ENCODE data around the gene AGBL4. TPM values are rescaled to one million over a fixed set of nuclear protein-coding genes. Genes with fewer than 3 reads are reported as not detected.

The AGBL4 gene
- total RNA-seq, 4 donors from 2014 or later = 0.44 to 1.5 (median 1.2) TPM; not detected in 1

DNA sequence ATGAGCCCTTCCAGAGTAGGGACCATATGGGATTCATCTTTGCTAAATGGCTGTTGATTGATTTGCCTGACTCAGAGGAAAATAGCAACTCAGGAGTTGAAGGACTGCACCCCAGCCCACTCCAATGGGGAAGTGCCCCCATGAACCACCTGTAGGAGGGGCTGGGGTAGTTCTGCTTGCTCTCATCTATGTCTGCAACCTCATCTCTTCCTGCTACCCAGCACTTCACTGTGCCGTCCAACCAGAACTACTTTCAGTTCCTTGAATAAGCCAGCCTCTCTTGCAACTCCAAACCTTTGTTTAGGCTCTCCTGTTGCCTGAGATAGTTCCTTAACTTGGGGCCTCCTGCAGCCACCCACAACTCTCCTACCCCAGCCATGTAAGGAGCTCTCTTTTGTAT lies 1273.6 kb downstream of the AGBL4 start:
- DNase-seq (ENCODE audit: low spot score in 2 of 2) = no peak
- H3K27ac ChIP-seq = no peak overlapping the region
- TF ChIP-seq EP300 (IDR thresholded peaks at IDR 0.05) (no peak), CTCF (IDR thresholded peaks at IDR 0.05) (no peak), POLR2A (IDR thresholded peaks at IDR 0.05) (no peak)
- H3K4me3 ChIP-seq = no peak overlapping the region
- H3K4me1 ChIP-seq = no peaks in the 10 kb centered on the region
- H3K36me3 ChIP-seq = peaks cover 0 to 40% (median 0%) of the 10 kb centered on the region in 3 donors
- H3K9me3 ChIP-seq = no peaks in the 10 kb centered on the region
- H3K27me3 ChIP-seq = no peaks in the 10 kb centered on the region
- 86 to 91% methylated on average over 1 of the region's 1 CpG for WGBS, 2 donors

DNA sequence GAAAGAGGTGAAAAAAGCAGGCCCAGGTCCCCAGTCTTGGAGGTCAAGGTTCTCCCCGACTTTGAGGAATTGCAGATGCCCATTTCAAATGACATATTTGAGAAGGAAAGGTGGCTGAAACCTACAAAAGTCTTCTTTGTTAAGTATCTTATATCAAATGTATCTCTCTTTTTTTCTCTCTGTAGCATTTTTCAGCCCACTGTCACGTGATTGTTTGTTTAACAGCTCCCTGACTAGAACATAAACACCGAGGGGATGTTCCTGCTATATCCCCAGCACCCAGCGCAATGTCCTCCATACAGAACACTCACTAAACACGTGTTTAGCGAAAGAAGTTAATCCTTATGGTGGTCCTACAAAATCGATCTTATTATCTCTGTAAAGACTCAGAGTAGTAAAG lies 1274.7 kb downstream of the AGBL4 start:
- no peak overlapping the region for H3K4me3 ChIP-seq
- no peak for DNase-seq (ENCODE audit: low spot score in 2 of 2)
- H3K9me3 ChIP-seq = no peaks in the 10 kb centered on the region
- H3K27ac ChIP-seq = no peak overlapping the region
- no peaks in the 10 kb centered on the region for H3K4me1 ChIP-seq
- TF ChIP-seq POLR2A (IDR thresholded peaks at IDR 0.05) (no peak), CTCF (IDR thresholded peaks at IDR 0.05) (no peak), EP300 (IDR thresholded peaks at IDR 0.05) (no peak)
- H3K27me3 ChIP-seq = no peaks in the 10 kb centered on the region
- 80 to 83% methylated on average over 7 of the region's 7 CpGs for WGBS, 2 donors
- H3K36me3 ChIP-seq = peaks cover 0 to 38% (median 0%) of the 10 kb centered on the region in 3 donors

GRCh38 chr1:48746906-48747305 lies 1276.8 kb downstream of the AGBL4 start:
- H3K4me1 ChIP-seq = no peaks in the 10 kb centered on the region
- WGBS, 2 donors = 43 to 52% methylated on average over 5 of the region's 5 CpGs
- peaks cover 0 to 32% (median 0%) of the 10 kb centered on the region in 3 donors for H3K36me3 ChIP-seq
- DNase-seq (ENCODE audit: low spot score in 2 of 2) = no peak
- no peak for TF ChIP-seq EP300 (IDR thresholded peaks at IDR 0.05)
- no peak for TF ChIP-seq POLR2A (IDR thresholded peaks at IDR 0.05)
- TF ChIP-seq CTCF (IDR thresholded peaks at IDR 0.05) = no peak
- no peaks in the 10 kb centered on the region for H3K27me3 ChIP-seq
- no peaks in the 10 kb centered on the region for H3K9me3 ChIP-seq
- no peak overlapping the region for H3K4me3 ChIP-seq
- H3K27ac ChIP-seq = no peak overlapping the region

GRCh38 chr1:48744032-48744431 lies 1279.7 kb downstream of the AGBL4 start:
- no peaks in the 10 kb centered on the region for H3K27me3 ChIP-seq
- no peak for TF ChIP-seq CTCF (IDR thresholded peaks at IDR 0.05)
- TF ChIP-seq POLR2A (IDR thresholded peaks at IDR 0.05) = no peak
- no peak for TF ChIP-seq EP300 (IDR thresholded peaks at IDR 0.05)
- 95 to 96% methylated on average over 2 of the region's 2 CpGs for WGBS, 2 donors
- no peaks in the 10 kb centered on the region for H3K4me1 ChIP-seq
- H3K9me3 ChIP-seq = no peaks in the 10 kb centered on the region
- no peak overlapping the region for H3K27ac ChIP-seq
- no peak overlapping the region for H3K4me3 ChIP-seq
- H3K36me3 ChIP-seq = peaks cover 0 to 32% (median 0%) of the 10 kb centered on the region in 3 donors
- DNase-seq (ENCODE audit: low spot score in 2 of 2) = no peak

DNA sequence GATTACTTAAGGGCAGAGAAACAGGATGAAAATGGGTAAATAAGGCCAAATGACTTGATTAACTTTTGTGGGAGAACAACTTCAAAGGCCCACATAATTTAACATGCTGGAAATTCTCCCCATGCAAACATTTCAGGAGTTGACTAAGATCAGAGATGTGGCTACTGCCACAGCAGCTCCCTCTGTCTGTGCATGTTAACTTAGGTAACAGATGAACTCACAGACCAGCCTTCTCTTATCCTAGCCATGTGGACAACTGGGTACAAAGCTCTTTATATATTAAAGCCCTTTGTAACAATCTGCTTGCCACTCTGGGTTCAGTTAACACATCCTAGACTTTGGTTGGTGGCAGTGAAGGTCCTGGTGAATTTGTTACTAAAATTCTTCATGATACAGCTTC lies 1280.3 kb downstream of the AGBL4 start:
- DNase-seq (ENCODE audit: low spot score in 2 of 2) = no peak
- H3K36me3 ChIP-seq = peaks cover 0 to 28% (median 0%) of the 10 kb centered on the region in 3 donors
- no peaks in the 10 kb centered on the region for H3K27me3 ChIP-seq
- no peak overlapping the region for H3K4me3 ChIP-seq
- no peak overlapping the region for H3K27ac ChIP-seq
- H3K9me3 ChIP-seq = no peaks in the 10 kb centered on the region
- H3K4me1 ChIP-seq = no peaks in the 10 kb centered on the region
- TF ChIP-seq POLR2A (IDR thresholded peaks at IDR 0.05) (no peak), CTCF (IDR thresholded peaks at IDR 0.05) (no peak), EP300 (IDR thresholded peaks at IDR 0.05) (no peak)
